SK-N-MC (cell line): ENCODE measurements around the gene ARL6IP4.

Source experiments
- DNase-seq: peaks from one replicate; pipeline ENCODE4 v3.0.0-alpha.2; 2011; ENCODE audit warnings: low read depth, low spot score
- H3K27ac ChIP-seq: fragments of 200-600 bp; sonication (generic); 2 replicates; pipeline ENCODE4 v1.5.1; 2016; ENCODE audit warnings: mixed run types
- H3K36me3 ChIP-seq: fragments of 200-600 bp; sonication (generic); 2 replicates; pipeline ENCODE4 v1.6.1; 2017; ENCODE audit warnings: antibody characterized with exemption, low read length, mixed read lengths; ENCODE audit not compliant: insufficient read depth
- H3K4me3 ChIP-seq: fragments of 200-600 bp; sonication (generic); 2 replicates; pipeline ENCODE4 v1.5.1; 2016
- H3K9ac ChIP-seq: fragments of 200-600 bp; sonication (generic); 2 replicates; pipeline ENCODE4 v1.8.0; 2017; ENCODE audit warnings: mixed run types, mixed read lengths; ENCODE audit not compliant: insufficient read length
- H3K9me3 ChIP-seq: fragments of 200-600 bp; sonication (generic); 2 replicates; pipeline ENCODE4 v1.6.1; 2017; ENCODE audit warnings: low read depth, mild to moderate bottlenecking, antibody characterized with exemption, low read length, moderate library complexity, mixed read lengths
- EZH2 ChIP-seq: fragments of 200-600 bp; sonication (generic); IDR thresholded peaks from one replicate; pipeline ENCODE4 v1.6.1; 2017; ENCODE audit warnings: antibody characterized with exemption
- FOXP2 ChIP-seq: optimal IDR thresholded peaks from 2 replicates; pipeline ENCODE3; 2011; ENCODE audit warnings: mild to moderate bottlenecking, moderate library complexity; ENCODE audit not compliant: insufficient read depth; ENCODE audit errors: extremely low read length, control extremely low read depth
- POLR2AphosphoS5 ChIP-seq: IDR thresholded peaks from 2 replicates; pipeline ENCODE4 v1.6.1; 2012; ENCODE audit warnings: mild to moderate bottlenecking, low read depth, low read length, borderline replicate concordance

ARL6IP4 gene

GRCh38 chr12:122964439-122965257, 15.8 kb upstream of the ARL6IP4 start:
- H3K9ac ChIP-seq = no peak overlapping the region

GRCh38 chr12:122965321-122965751, 15.1 kb upstream of the ARL6IP4 start:
- no peak for DNase-seq

More at GRCh38 chr12:122964439-122965257, 15.8 kb upstream of the ARL6IP4 start:
- TF ChIP-seq FOXP2 (no peak), EZH2 (no peak), POLR2AphosphoS5 (no peak)
- no peak overlapping the region for H3K4me3 ChIP-seq
- no peaks in the 10 kb centered on the region for H3K9me3 ChIP-seq
- no peak for DNase-seq
- H3K36me3 ChIP-seq = no peaks in the 10 kb centered on the region; the same call in 1 of the 2 replicates
- H3K27ac ChIP-seq = no peak overlapping the region

GRCh38 chr12:122965851-122966742, 14.4 kb upstream of the ARL6IP4 start, which contains the start of gene ABCB9:
Gene ABCB9, minus strand, starts transcription at chr12:122966463. Its CDS starts 6,228 bp downstream, at chr12:122960235.
- Histone ChIP-seq H3K9ac (peak within 1 kb of the TSS; percentile 60), H3K4me3 (peak within 1 kb of the TSS; percentile 96), H3K36me3 (no peaks in the 10 kb centered on the region), H3K9me3 (no peaks in the 10 kb centered on the region), H3K27ac (no peak within 1 kb of the TSS)
- TF ChIP-seq POLR2AphosphoS5 = peak; percentile 75; the same call in 1 of the 2 replicates
- no peak for TF ChIP-seq EZH2
- no peak for DNase-seq

More at GRCh38 chr12:122965321-122965751, 15.1 kb upstream of the ARL6IP4 start:
- no peaks in the 10 kb centered on the region; the same call in 1 of the 2 replicates for H3K36me3 ChIP-seq
- no peak overlapping the region for H3K27ac ChIP-seq
- peak overlapping the region; percentile 60 for H3K9ac ChIP-seq
- peak overlapping the region; percentile 96 for H3K4me3 ChIP-seq
- no peaks in the 10 kb centered on the region for H3K9me3 ChIP-seq
- TF ChIP-seq EZH2 = no peak
- no peak for TF ChIP-seq FOXP2
- no peak for TF ChIP-seq POLR2AphosphoS5

GRCh38 chr12:122966743-122967550, 13.5 kb upstream of the ARL6IP4 start:
- no peak for TF ChIP-seq FOXP2
- TF ChIP-seq EZH2 = no peak
- TF ChIP-seq POLR2AphosphoS5 = no peak
- H3K36me3 ChIP-seq = no peaks in the 10 kb centered on the region
- peak overlapping the region; percentile 18; the same call in 1 of the 2 replicates for H3K4me3 ChIP-seq
- H3K27ac ChIP-seq = no peak overlapping the region
- H3K9me3 ChIP-seq = no peaks in the 10 kb centered on the region
- H3K9ac ChIP-seq = no peak overlapping the region
- no peak for DNase-seq

- no peak for DNase-seq
These were observed 12.4 kb upstream of the ARL6IP4 start for GRCh38 chr12:122968104-122968503.

GRCh38 chr12:122969676-122970075, 10.8 kb upstream of the ARL6IP4 start:
- Histone ChIP-seq H3K9ac (no peak overlapping the region), H3K27ac (no peak overlapping the region), H3K9me3 (no peaks in the 10 kb centered on the region), H3K36me3 (no peaks in the 10 kb centered on the region), H3K4me3 (no peak overlapping the region)
- TF ChIP-seq EZH2 (no peak), POLR2AphosphoS5 (no peak), FOXP2 (no peak)
- no peak for DNase-seq

More at GRCh38 chr12:122968104-122968503, 12.4 kb upstream of the ARL6IP4 start:
- TF ChIP-seq FOXP2 (no peak), POLR2AphosphoS5 (no peak), EZH2 (no peak)
- Histone ChIP-seq H3K36me3 (no peaks in the 10 kb centered on the region), H3K9ac (no peak overlapping the region), H3K27ac (no peak overlapping the region), H3K4me3 (no peak overlapping the region), H3K9me3 (no peaks in the 10 kb centered on the region)

- Histone ChIP-seq H3K36me3 (no peaks in the 10 kb centered on the region), H3K9ac (peak overlapping the region; percentile 99), H3K4me3 (peak overlapping the region; percentile 96), H3K9me3 (no peaks in the 10 kb centered on the region), H3K27ac (peak overlapping the region; percentile 97)
- peak; percentile 97 for DNase-seq
- TF ChIP-seq POLR2AphosphoS5 = peak; percentile 64
- no peak for TF ChIP-seq FOXP2
These were observed 6.1 kb upstream of the ARL6IP4 start for GRCh38 chr12:122974274-122974891.
